ENCODE measurements around the gene PFDN2.

Gene PFDN2

GRCh38 chr1:161051219-161051618 lies 66.6 kb downstream of the PFDN2 start:
- no peak for DNase-seq (ENCODE audit: low spot score)
